ENCODE results near the gene ZNF654.

DNA sequence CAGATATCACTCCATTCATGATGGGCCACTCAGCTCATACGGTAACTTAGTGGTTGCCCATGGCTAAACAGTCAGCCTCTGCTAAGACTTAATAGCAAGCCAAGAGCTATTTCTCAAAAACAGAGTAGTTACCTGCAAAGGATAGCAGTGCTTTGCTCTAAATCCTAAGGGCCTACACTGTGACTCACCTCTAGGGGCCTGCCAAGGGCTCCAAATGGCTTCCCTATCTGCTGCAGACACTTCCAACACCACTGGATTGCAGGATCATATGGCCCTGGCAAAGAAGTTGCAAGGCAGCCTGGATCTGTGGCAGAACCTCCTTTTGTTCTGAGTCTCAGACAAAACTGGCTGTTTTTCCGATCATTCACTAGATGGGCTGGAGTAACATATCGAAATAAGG lies 18.1 kb upstream of the ZNF654 start:
- no peak for TF ChIP-seq FOXA1 (IDR thresholded peaks at IDR 0.05; ENCODE audit: borderline replicate concordance)
- no peak for TF ChIP-seq POLR2AphosphoS5 (IDR thresholded peaks at IDR 0.05; ENCODE audit: control insufficient read depth, insufficient read depth, low read depth, low read length)
- TF ChIP-seq CTCF (IDR thresholded peaks at IDR 0.05 in 2 of 3, conservative IDR thresholded peaks at IDR 0.05 in 1 of 3; ENCODE audit: insufficient read depth in 2 of 3, low read depth in 1 of 3, low read length in 3 of 3) = peak in 1 of 3 experiments; percentile 13; a peak in 1 of 6 replicates
- no peak for TF ChIP-seq SRF (CRISPR knock-in tag; IDR thresholded peaks at IDR 0.05)
- TF ChIP-seq, protein P1, sequence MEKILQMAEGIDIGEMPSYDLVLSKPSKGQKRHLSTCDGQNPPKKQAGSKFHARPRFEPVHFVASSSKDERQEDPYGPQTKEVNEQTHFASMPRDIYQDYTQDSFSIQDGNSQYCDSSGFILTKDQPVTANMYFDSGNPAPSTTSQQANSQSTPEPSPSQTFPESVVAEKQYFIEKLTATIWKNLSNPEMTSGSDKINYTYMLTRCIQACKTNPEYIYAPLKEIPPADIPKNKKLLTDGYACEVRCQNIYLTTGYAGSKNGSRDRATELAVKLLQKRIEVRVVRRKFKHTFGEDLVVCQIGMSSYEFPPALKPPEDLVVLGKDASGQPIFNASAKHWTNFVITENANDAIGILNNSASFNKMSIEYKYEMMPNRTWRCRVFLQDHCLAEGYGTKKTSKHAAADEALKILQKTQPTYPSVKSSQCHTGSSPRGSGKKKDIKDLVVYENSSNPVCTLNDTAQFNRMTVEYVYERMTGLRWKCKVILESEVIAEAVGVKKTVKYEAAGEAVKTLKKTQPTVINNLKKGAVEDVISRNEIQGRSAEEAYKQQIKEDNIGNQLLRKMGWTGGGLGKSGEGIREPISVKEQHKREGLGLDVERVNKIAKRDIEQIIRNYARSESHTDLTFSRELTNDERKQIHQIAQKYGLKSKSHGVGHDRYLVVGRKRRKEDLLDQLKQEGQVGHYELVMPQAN (IDR thresholded peaks at IDR 0.05; ENCODE audit: borderline replicate concordance) = no peak
- no peak for TF ChIP-seq SMC3 (conservative IDR thresholded peaks at IDR 0.05; ENCODE audit: insufficient read depth, low read depth, low read length)
- TF ChIP-seq KLF16 (IDR thresholded peaks at IDR 0.05) = no peak
- no peak for TF ChIP-seq NR3C1 (CRISPR knock-in tag; IDR thresholded peaks at IDR 0.05)
- TF ChIP-seq, protein P2, sequence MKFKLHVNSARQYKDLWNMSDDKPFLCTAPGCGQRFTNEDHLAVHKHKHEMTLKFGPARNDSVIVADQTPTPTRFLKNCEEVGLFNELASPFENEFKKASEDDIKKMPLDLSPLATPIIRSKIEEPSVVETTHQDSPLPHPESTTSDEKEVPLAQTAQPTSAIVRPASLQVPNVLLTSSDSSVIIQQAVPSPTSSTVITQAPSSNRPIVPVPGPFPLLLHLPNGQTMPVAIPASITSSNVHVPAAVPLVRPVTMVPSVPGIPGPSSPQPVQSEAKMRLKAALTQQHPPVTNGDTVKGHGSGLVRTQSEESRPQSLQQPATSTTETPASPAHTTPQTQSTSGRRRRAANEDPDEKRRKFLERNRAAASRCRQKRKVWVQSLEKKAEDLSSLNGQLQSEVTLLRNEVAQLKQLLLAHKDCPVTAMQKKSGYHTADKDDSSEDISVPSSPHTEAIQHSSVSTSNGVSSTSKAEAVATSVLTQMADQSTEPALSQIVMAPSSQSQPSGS (CRISPR knock-in tag; IDR thresholded peaks at IDR 0.05) = no peak
- no peak for TF ChIP-seq EP300 (IDR thresholded peaks at IDR 0.05; ENCODE audit: low read length)
- no peak for TF ChIP-seq TCF7L2 (IDR thresholded peaks at IDR 0.05; ENCODE audit: low read depth, low read length)
- TF ChIP-seq POLR2A (conservative IDR thresholded peaks at IDR 0.05) = no peak

Data from K562 (cell line).